Gastroesophageal sphincter (tissue), 4 donors: Measurements from ENCODE around the gene AP1G2. TPM values are rescaled to one million over a fixed set of nuclear protein-coding genes. Genes with fewer than 3 reads are reported as not detected.

Experiments used
- ATAC-seq: fragments of 150-250 bp; one replicate; pipeline ENCODE4 v1.9.1; 2016; ENCODE audit warnings: mild to moderate bottlenecking, moderate library complexity
- H3K27ac ChIP-seq, 4 donors: fragments of 200-600 bp; sonication (generic) in 3 of 4; 1 replicate in 3 of 4; 2 replicates in 1 of 4; pipeline ENCODE4 v1.5.1; 2016 to 2019
- H3K27me3 ChIP-seq: fragments of 200-600 bp; sonication (generic); one replicate; pipeline ENCODE4 v1.5.1; 2019
- H3K36me3 ChIP-seq, 2 donors: fragments of 200-600 bp; sonication (generic); one replicate each; pipeline ENCODE4 v1.5.1; 2019; ENCODE audit warnings: control low read depth in 1 of 2
- H3K4me1 ChIP-seq, 3 donors: fragments of 200-600 bp; sonication (generic); 1 replicate in 2 of 3; 2 replicates in 1 of 3; pipeline ENCODE4 v1.5.1; 2016 to 2019; ENCODE audit warnings: control low read depth in 2 of 3
- H3K4me3 ChIP-seq, 2 donors: fragments of 200-600 bp; sonication (generic); one replicate each; pipeline ENCODE4 v1.5.1; 2019; ENCODE audit warnings: mild to moderate bottlenecking in 1 of 2, moderate library complexity in 1 of 2
- H3K9me3 ChIP-seq, 3 donors: fragments of 200-600 bp; sonication (generic); one replicate each; pipeline ENCODE4 v1.5.1; 2017 to 2019; ENCODE audit warnings: control low read depth in 2 of 3
- CTCF ChIP-seq, 4 experiments: fragments of 200-600 bp in 2 of 4; fragments of 450-650 bp in 2 of 4; sonication (generic) in 1 of 4; IDR thresholded peaks; one replicate each; pipeline ENCODE4 v1.5.1; 2017 to 2019; ENCODE audit warnings: antibody characterized with exemption in 4 of 4, mild to moderate bottlenecking in 2 of 4, moderate library complexity in 2 of 4
- EP300 ChIP-seq: sonication (generic); formaldehyde crosslinking; IDR thresholded peaks from one replicate; pipeline ENCODE4 v1.6.1; 2017; ENCODE audit warnings: antibody characterized with exemption, mild to moderate bottlenecking
- POLR2A ChIP-seq, 2 donors: fragments of 450-650 bp; IDR thresholded peaks; one replicate each; pipeline ENCODE4 v1.6.1; 2017; ENCODE audit warnings: antibody characterized with exemption in 2 of 2, mild to moderate bottlenecking in 2 of 2, moderate library complexity in 1 of 2
- POLR2AphosphoS5 ChIP-seq: sonication (generic); formaldehyde crosslinking; IDR thresholded peaks from one replicate; pipeline ENCODE4 v1.6.1; 2017; ENCODE audit warnings: antibody characterized with exemption
- WGBS, 2 donors: methylation state at CpG; one replicate each; pipeline ENCODE4 v1.1.5; 2018; ENCODE audit warnings: low coverage in 1 of 2; 5-methylcytosine and 5-hydroxymethylcytosine counted together
- total RNA-seq, 4 donors: library from RNA; depleted of rRNA; stranded (reverse); fragments of >200 nt; gene quantifications; one replicate each; pipeline ENCODE4 v1.1.0, GENCODE V29; 2016

The AP1G2 gene
- total RNA-seq, 4 donors from 2014 or later, result 7.2 to 43.1 (median 21.9) TPM

DNA sequence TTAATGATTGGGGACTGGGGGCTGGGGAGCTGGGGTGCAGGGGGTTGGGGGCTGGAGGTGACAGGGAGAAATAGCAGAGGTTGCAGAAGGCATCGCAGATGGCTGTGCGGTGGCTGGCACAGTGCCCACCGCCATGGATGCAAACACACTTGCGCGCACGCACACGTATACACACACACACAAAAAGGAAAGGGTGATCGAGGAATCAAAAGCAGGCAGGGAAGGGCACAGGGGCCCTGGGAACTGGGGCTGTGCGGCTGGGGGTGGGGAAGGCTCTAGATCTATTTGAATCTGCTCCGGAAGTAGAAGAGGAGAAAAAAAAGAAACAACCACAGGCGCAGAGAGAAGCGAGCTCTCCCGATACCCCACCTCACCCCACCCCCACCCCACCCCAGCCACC, 55.4 kb downstream of the AP1G2 start:
- H3K4me3 ChIP-seq, result peak overlapping the region in 1 of 2 donors; percentile 37
- H3K4me1 ChIP-seq, result peaks cover 0 to 17% (median 0%) of the 10 kb centered on the region in 3 donors
- H3K27ac ChIP-seq, result no peak overlapping the region
- 35 to 36% methylated on average over 6 to 11 of the region's 13 CpGs for WGBS, 2 donors
- no peaks in the 10 kb centered on the region for H3K9me3 ChIP-seq
- no peaks in the 10 kb centered on the region for H3K27me3 ChIP-seq
- H3K36me3 ChIP-seq, result peaks cover 0 to 7% of the 10 kb centered on the region in 2 donors
- TF ChIP-seq CTCF (IDR thresholded peaks at IDR 0.05) (no peak), POLR2A (IDR thresholded peaks at IDR 0.05) (no peak), EP300 (no peak), POLR2AphosphoS5 (no peak)
- no peak for ATAC-seq

Other genes with a start within 250 kb of the AP1G2 start
- 10 to 100 TPM; 56.3 to 59.8 (median 57.5) TPM for gene PABPN1, start 246.3 kb downstream of the AP1G2 start, total RNA-seq
- 10 to 100 TPM; 22.7 to 36.4 (median 30.4) TPM for gene SLC22A17, start 214.9 kb downstream of the AP1G2 start, total RNA-seq
- gene EFS, start 202.6 kb downstream of the AP1G2 start, total RNA-seq, result 10 to 100 TPM; 10.6 to 22.6 (median 14.6) TPM
- gene IL25, start 195.0 kb downstream of the AP1G2 start, total RNA-seq, result not detected
- 1 to 10 TPM in 2 of 4 donors, under 1 TPM in 1, not detected in 1; 0.81 to 2.3 (median 1.2) TPM for gene CMTM5, start 190.7 kb downstream of the AP1G2 start, total RNA-seq
- not detected for gene MYH6, start 159.5 kb downstream of the AP1G2 start, total RNA-seq
- not detected for gene MYH7, start 132.1 kb downstream of the AP1G2 start, total RNA-seq
- 10 to 100 TPM; 22.0 to 47.1 (median 38.1) TPM for gene NGDN, start 98.1 kb downstream of the AP1G2 start, total RNA-seq
- gene ZFHX2, start 16.0 kb downstream of the AP1G2 start, total RNA-seq, result 1 to 10 TPM in 2 of 4 donors, under 1 TPM in 2; 0.13 to 2.5 (median 1.2) TPM
- gene THTPA, start 11.5 kb downstream of the AP1G2 start, total RNA-seq, result 10 to 100 TPM; 17.7 to 28.8 (median 21.3) TPM
- 1 to 10 TPM in 3 of 4 donors, under 1 TPM in 1; 0.78 to 2.7 (median 1.5) TPM for gene JPH4, start 11.0 kb upstream of the AP1G2 start, total RNA-seq
- gene DHRS2, start 68.6 kb upstream of the AP1G2 start, total RNA-seq, result under 1 TPM in 1 of 4 donors, not detected in 3; 0.12 TPM